ENCODE results near the gene SYNGR1.

- no peak for TF ChIP-seq CTCF (IDR thresholded peaks at IDR 0.05)
- TF ChIP-seq EZH2 (IDR thresholded peaks at IDR 0.05; ENCODE audit: borderline replicate concordance, insufficient read depth, low read depth, low read length, poor library complexity, severe bottlenecking), result no peak
Measured at GRCh38 chr22:39430576-39431150, 80.9 kb downstream of the SYNGR1 start.

All from B cell (primary cell).